ENCODE measurements around the gene BCR.

- TF ChIP-seq, protein P1, sequence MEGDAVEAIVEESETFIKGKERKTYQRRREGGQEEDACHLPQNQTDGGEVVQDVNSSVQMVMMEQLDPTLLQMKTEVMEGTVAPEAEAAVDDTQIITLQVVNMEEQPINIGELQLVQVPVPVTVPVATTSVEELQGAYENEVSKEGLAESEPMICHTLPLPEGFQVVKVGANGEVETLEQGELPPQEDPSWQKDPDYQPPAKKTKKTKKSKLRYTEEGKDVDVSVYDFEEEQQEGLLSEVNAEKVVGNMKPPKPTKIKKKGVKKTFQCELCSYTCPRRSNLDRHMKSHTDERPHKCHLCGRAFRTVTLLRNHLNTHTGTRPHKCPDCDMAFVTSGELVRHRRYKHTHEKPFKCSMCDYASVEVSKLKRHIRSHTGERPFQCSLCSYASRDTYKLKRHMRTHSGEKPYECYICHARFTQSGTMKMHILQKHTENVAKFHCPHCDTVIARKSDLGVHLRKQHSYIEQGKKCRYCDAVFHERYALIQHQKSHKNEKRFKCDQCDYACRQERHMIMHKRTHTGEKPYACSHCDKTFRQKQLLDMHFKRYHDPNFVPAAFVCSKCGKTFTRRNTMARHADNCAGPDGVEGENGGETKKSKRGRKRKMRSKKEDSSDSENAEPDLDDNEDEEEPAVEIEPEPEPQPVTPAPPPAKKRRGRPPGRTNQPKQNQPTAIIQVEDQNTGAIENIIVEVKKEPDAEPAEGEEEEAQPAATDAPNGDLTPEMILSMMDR (IDR thresholded peaks at IDR 0.05), result no peak
- no peak for TF ChIP-seq EZH2 (IDR thresholded peaks at IDR 0.05; ENCODE audit: borderline replicate concordance, insufficient read depth, low read depth, low read length, poor library complexity, severe bottlenecking)
Observed at GRCh38 chr22:23256986-23257888, 76.9 kb downstream of the BCR start.

All from B cell (primary cell).